GM12878 (cell line): ENCODE measurements around the gene BIN1. TPM values are rescaled to one million over a fixed set of nuclear protein-coding genes. Genes with fewer than 3 reads are reported as not detected.

ENCODE experiments used
- ATAC-seq: fragments of 200-7000 bp; cut with Tn5 transposase; 3 replicates; pipeline ENCODE4 v1.9.1; 2020; ENCODE audit warnings: mild to moderate bottlenecking, moderate library complexity
- BruUV-seq: library from RNA; stranded (reverse); fragments of 400-500 nt; replicated peaks from 2 replicates; lab custom pipeline; 2021; lab: Mats Ljungman, UMichigan
- CTCF ChIA-PET: fragments of 300-600 bp; sonication (Branson Sonifier 250); formaldehyde crosslinking; extraction: SDS; loops from one replicate; lab custom pipeline; 2021; ENCODE audit warnings: inconsistent platforms; lab: Yijun Ruan, JAX
- POLR2A ChIA-PET: fragments of 350-600 bp; formaldehyde crosslinking; extraction: SDS; loops from one replicate; lab custom pipeline; 2021; ENCODE audit warnings: inconsistent platforms; lab: Charles Lee
- RAD21 ChIA-PET: fragments of 300-600 bp; sonication (Branson Sonifier 250); formaldehyde crosslinking; loops from one replicate; lab custom pipeline; 2023; ENCODE audit warnings: antibody characterized with exemption; ENCODE audit not compliant: unreplicated experiment; lab: Charles Lee
- SMC1A ChIA-PET: fragments of 300-600 bp; sonication (Branson Sonifier 250); formaldehyde crosslinking; loops from one replicate; lab custom pipeline; 2023; ENCODE audit not compliant: unreplicated experiment, uncharacterized antibody; lab: Charles Lee
- DNase-seq: peaks from one replicate; pipeline ENCODE4 v3.0.0-alpha.2; 2011; ENCODE audit warnings: low read depth, low spot score
- FAIRE-seq: peaks from 3 replicates; lab custom pipeline; 2011; peaks lifted over from hg19 to GRCh38; lab: Jason Lieb, UNC
- H2AFZ ChIP-seq: 2 replicates; pipeline ENCODE4 v1.6.0; 2011; ENCODE audit warnings: low read depth, low read length, control low read depth; ENCODE audit not compliant: control insufficient read depth
- H3K27ac ChIP-seq: 2 replicates; pipeline ENCODE4 v1.5.1; 2011; ENCODE audit warnings: control low read depth; ENCODE audit not compliant: control insufficient read depth, insufficient read depth
- H3K27me3 ChIP-seq, 2 experiments: replicated peaks in 1 of 2; 2 replicates each; pipeline versions ENCODE4 v1.6.0 to v1.6.1; 2011; ENCODE audit warnings: low read length in 1 of 2; ENCODE audit not compliant: control insufficient read depth in 2 of 2, insufficient read depth in 2 of 2
- H3K36me3 ChIP-seq, 2 experiments: 2 replicates each; pipeline ENCODE4 v1.5.1; 2011; ENCODE audit warnings: low read length in 1 of 2; ENCODE audit not compliant: control insufficient read depth in 2 of 2, insufficient read depth in 2 of 2
- H3K4me1 ChIP-seq: 2 replicates; pipeline ENCODE4 v1.6.1; 2011; ENCODE audit warnings: mild to moderate bottlenecking, low read length, moderate library complexity, mixed read lengths; ENCODE audit not compliant: control insufficient read depth, insufficient read depth
- H3K4me2 ChIP-seq: 2 replicates; pipeline ENCODE4 v1.6.0; 2011; ENCODE audit warnings: control low read depth; ENCODE audit not compliant: control insufficient read depth, insufficient read depth
- H3K4me3 ChIP-seq: fragments of 200-600 bp; sonication (generic); 2 replicates; pipeline ENCODE4 v1.5.1; 2016
- H3K79me2 ChIP-seq: 2 replicates; pipeline ENCODE4 v1.6.0; 2011; ENCODE audit warnings: low read length; ENCODE audit not compliant: control insufficient read depth, insufficient read depth
- H3K9ac ChIP-seq: 2 replicates; pipeline ENCODE4 v1.8.0; 2011; ENCODE audit warnings: low read length, control low read depth, mixed read lengths; ENCODE audit not compliant: control insufficient read depth, insufficient read depth
- H3K9me3 ChIP-seq: replicated peaks from 3 replicates; pipeline ENCODE4 v1.5.1; 2011; ENCODE audit warnings: mild to moderate bottlenecking, low read length; ENCODE audit not compliant: control insufficient read depth, insufficient read depth
- H4K20me1 ChIP-seq: 2 replicates; pipeline ENCODE4 v1.6.0; 2011; ENCODE audit not compliant: control insufficient read depth, insufficient read depth
- CUX1 ChIP-seq: IDR thresholded peaks from 2 replicates; pipeline ENCODE4 v1.6.1; 2012; ENCODE audit warnings: improper control_type of control experiment, low read depth, low read length; ENCODE audit not compliant: insufficient replicate concordance
- NFIC ChIP-seq: IDR thresholded peaks from 2 replicates; pipeline ENCODE4 v1.6.1; 2012; ENCODE audit warnings: low read depth, mild to moderate bottlenecking, inconsistent platforms, low read length, moderate library complexity
- NR2C1 ChIP-seq: fragments of 450-650 bp; IDR thresholded peaks from 2 replicates; pipeline ENCODE4 v1.6.1; 2017; ENCODE audit warnings: antibody characterized with exemption, mild to moderate bottlenecking, moderate library complexity
- REST ChIP-seq: IDR thresholded peaks from 2 replicates; pipeline ENCODE4 v1.6.1; 2012; ENCODE audit warnings: mild to moderate bottlenecking, low read depth, low read length
- RFX5 ChIP-seq: IDR thresholded peaks from 2 replicates; pipeline ENCODE4 v1.6.1; 2011; ENCODE audit warnings: low read depth, low read length, improper control_type of control experiment
- YY1 ChIP-seq: IDR thresholded peaks from 2 replicates; pipeline ENCODE4 v1.6.1; 2011; ENCODE audit warnings: low read depth, mild to moderate bottlenecking, low read length
- ZNF207 ChIP-seq: fragments of 450-650 bp; IDR thresholded peaks from 2 replicates; pipeline ENCODE4 v1.6.1; 2014; ENCODE audit warnings: antibody characterized with exemption, mild to moderate bottlenecking, borderline replicate concordance
- ZNF217 ChIP-seq: fragments of 450-650 bp; IDR thresholded peaks from 2 replicates; pipeline ENCODE4 v1.6.1; 2017; ENCODE audit warnings: antibody characterized with exemption, mild to moderate bottlenecking
- WGBS: methylation state at CpG from one replicate; pipeline ENCODE4 v1.1.6; 2016; ENCODE audit warnings: low lambda C conversion rate; ENCODE audit not compliant: insufficient replicate concordance, insufficient coverage; ENCODE audit errors: missing lambda C conversion rate; 5-methylcytosine and 5-hydroxymethylcytosine counted together
- in situ Hi-C: fragments of 300-500 bp; cut with MboI; formaldehyde crosslinking; loops from 9 replicates; pipeline ENCODE4 v1.14.3; 2018; ENCODE audit warnings: mixed read lengths
- intact Hi-C: fragments of 100-400 bp; cut with micrococcal nuclease; formaldehyde crosslinking; loops from one replicate; pipeline ENCODE4 v1.14.2; 2022; ENCODE audit not compliant: unreplicated experiment
- polyA plus RNA-seq, 11 experiments: library from polyadenylated mRNA; depleted of rRNA in 4 of 11; unstranded in 6 of 11; stranded (reverse) in 5 of 11; fragments of >200 nt; fragmentation: Nextera tagmentation in 4 of 11; fragmentation: Illumina TruSeq in 1 of 11; extraction: Ambion mirVana in 4 of 11; extraction: Trizol in 1 of 11; gene quantifications; 1 replicate in 1 of 11; 2 replicates in 10 of 11; pipeline versions ENCODE4 v1.2.1 to v1.2.3, GENCODE V29; 2011 to 2016; ENCODE audit warnings: inconsistent platforms in 2 of 11, missing spikeins in 2 of 11, low read depth in 1 of 11
- total RNA-seq, 4 experiments: library from RNA; depleted of rRNA in 3 of 4; stranded (reverse); fragments of >200 nt in 3 of 4; fragmentation: Illumina TruSeq in 1 of 4; extraction: Trizol in 1 of 4; gene quantifications; 2 replicates each; pipeline versions ENCODE4 v1.2.1 to v1.2.3, GENCODE V29; 2013 to 2021

The BIN1 gene
- total and polyA plus RNA-seq, 10 of the 15 experiments (the other 5 are each of a cell fraction or from before 2014, with no cell fraction given) = 0.32 to 21.3 (median 11.2) TPM

GRCh38 chr2:127145280-127145895, 38.4 kb upstream of the BIN1 start (continued):
- TF ChIP-seq CUX1 (no peak), NFIC (no peak)

DNA sequence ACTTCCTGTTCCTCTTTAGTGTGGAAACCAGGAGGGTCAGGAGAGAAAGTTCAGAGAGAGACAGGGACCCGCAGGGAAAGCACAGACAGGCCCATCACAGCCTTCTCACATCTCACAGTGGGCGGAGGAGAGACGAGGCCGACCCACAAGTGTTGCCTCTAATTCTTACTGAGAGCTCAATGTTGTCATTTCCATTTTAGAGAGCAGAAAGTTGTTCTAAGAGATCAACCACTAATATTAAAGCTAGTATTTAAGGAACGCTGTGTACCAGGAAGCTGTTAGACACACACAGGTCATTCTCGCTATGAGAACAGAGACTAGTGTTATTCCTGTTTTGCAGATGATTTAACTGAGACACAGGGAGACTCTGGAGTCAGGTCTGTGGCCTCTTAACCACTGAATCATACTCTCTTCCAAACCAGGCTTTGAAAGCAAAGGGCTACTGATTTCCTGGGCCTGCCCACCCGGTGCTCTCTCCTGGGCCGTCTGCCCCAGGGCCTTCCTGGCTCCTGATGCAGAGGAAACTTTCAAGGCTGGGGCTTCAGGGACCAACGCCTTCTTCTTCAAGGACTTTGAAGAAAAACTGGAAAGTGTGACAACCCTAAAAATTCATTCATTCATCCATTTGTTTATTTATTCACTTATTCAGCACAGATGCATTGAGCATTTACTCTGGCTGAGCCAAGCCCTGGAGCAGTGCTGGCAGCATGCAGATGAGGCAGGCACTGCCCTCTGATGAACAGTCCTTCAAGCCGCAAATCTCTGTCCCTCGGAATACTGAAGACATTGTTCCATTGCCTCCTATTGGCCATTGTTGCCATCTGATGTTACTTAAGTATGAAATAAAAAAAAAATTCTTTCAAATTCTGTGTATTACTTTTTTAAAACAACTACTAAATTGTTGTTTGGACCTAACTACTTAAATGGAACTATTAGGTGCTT, 37.2 kb upstream of the BIN1 start:
- SMC1A ChIA-PET = no interaction called here
- TF ChIP-seq RFX5 (no peak), ZNF217 (no peak), REST (no peak), ZNF207 (no peak), NR2C1 (no peak), YY1 (no peak)
- BruUV-seq = no TSS peak
- no peaks in the 10 kb centered on the region for H3K79me2 ChIP-seq
- CTCF ChIA-PET = interaction anchor here (0.6 kb wide), 1 partner anchor 31 kb away, joined by 4 read pairs; no protein-coding TSS in a partner anchor
- H3K4me2 ChIP-seq = no peak overlapping the region
- no peaks in the 10 kb centered on the region for H3K9me3 ChIP-seq
- H3K27ac ChIP-seq = no peak overlapping the region
- RAD21 ChIA-PET = no interaction called here
- POLR2A ChIA-PET = no interaction called here
- H2AFZ ChIP-seq = no peak overlapping the region
- no peaks in the 10 kb centered on the region for H3K4me1 ChIP-seq
- DNase-seq (no peak), FAIRE-seq (no peak), ATAC-seq (no peak)
- intact Hi-C loops = no loop called here
- no peak overlapping the region for H3K4me3 ChIP-seq
- H4K20me1 ChIP-seq = no peaks in the 10 kb centered on the region
- H3K27me3 ChIP-seq = no peaks in the 10 kb centered on the region
- no peaks in the 10 kb centered on the region for H3K36me3 ChIP-seq
- in situ Hi-C loops = no loop called here
- 56% methylated on average over 11 of the region's 11 CpGs for WGBS
- H3K9ac ChIP-seq = no peak overlapping the region
